ENCODE results near the gene CDC42BPG.

GRCh38 chr11:64776875-64777274 is 67.6 kb downstream of the CDC42BPG start:
- TF ChIP-seq EZH2phosphoT487 (IDR thresholded peaks at IDR 0.05; ENCODE audit: borderline replicate concordance, low read length) (no peak), CTCF (IDR thresholded peaks at IDR 0.05; ENCODE audit: low read depth, low read length, poor library complexity, severe bottlenecking) (no peak)
